ENCODE data around the gene FNIP2.

FNIP2 gene

DNA sequence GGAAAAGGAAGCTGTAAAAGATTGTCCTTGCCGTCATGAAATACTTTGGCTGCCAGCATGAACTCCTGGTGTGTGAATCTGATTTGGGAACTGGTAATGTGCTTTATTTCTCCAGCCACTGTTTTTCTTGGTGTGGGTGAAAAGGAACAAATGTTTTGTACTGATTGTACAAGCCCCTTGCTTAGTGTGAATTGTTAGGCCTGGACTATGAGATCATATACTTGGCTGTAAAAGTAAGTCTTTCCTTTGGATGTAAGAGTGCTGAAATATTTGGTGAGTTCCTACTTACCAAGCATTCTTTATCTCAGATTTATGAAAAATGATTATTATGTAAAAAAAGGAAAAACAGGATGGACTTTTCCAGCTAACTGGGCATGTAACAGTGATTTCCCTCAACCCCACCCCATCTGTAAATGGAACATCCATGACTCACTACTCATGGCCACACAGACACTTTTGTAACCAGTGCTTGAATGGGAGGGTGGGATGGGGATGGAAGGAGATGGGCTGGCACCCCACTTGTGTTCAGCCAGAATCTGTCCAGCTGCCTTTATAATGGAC is 6.3 kb downstream of the FNIP2 start:
- no peak for DNase-seq (ENCODE audit: low spot score)
- peaks cover 3% of the 10 kb centered on the region for H3K36me3 Mint-ChIP-seq (ENCODE audit: low read depth)
- peaks cover 52% of the 10 kb centered on the region for H3K4me1 Mint-ChIP-seq (ENCODE audit: low read depth)
- H3K27ac Mint-ChIP-seq, result no peak overlapping the region
- no peaks in the 10 kb centered on the region for H3K27me3 Mint-ChIP-seq (ENCODE audit: low read depth)
- H3K9me3 Mint-ChIP-seq, result no peaks in the 10 kb centered on the region
- no peak overlapping the region for H3K4me3 Mint-ChIP-seq

- H3K36me3 Mint-ChIP-seq (ENCODE audit: low read depth), result peaks cover 3% of the 10 kb centered on the region
- no peak for DNase-seq (ENCODE audit: low spot score)
- H3K27me3 Mint-ChIP-seq (ENCODE audit: low read depth), result no peaks in the 10 kb centered on the region
- H3K27ac Mint-ChIP-seq, result no peak overlapping the region
- H3K4me1 Mint-ChIP-seq (ENCODE audit: low read depth), result peaks cover 46% of the 10 kb centered on the region
- no peak overlapping the region for H3K4me3 Mint-ChIP-seq
- no peaks in the 10 kb centered on the region for H3K9me3 Mint-ChIP-seq
Measured at GRCh38 chr4:158776106-158776505, 7.3 kb downstream of the FNIP2 start.

GRCh38 chr4:158777423-158778155 is 8.8 kb downstream of the FNIP2 start:
- peak overlapping the region; percentile 75 for H3K4me3 Mint-ChIP-seq
- no peak for DNase-seq (ENCODE audit: low spot score)
- peaks cover 44% of the 10 kb centered on the region for H3K4me1 Mint-ChIP-seq (ENCODE audit: low read depth)
- H3K27ac Mint-ChIP-seq, result peak overlapping the region; percentile 66
- H3K36me3 Mint-ChIP-seq (ENCODE audit: low read depth), result peaks cover 3% of the 10 kb centered on the region
- H3K27me3 Mint-ChIP-seq (ENCODE audit: low read depth), result no peaks in the 10 kb centered on the region
- no peaks in the 10 kb centered on the region for H3K9me3 Mint-ChIP-seq

- H3K4me1 Mint-ChIP-seq (ENCODE audit: low read depth), result peaks cover 44% of the 10 kb centered on the region
- H3K27ac Mint-ChIP-seq, result peak overlapping the region; percentile 66
- peak overlapping the region; percentile 75 for H3K4me3 Mint-ChIP-seq
- H3K9me3 Mint-ChIP-seq, result no peaks in the 10 kb centered on the region
- DNase-seq (ENCODE audit: low spot score), result peak; percentile 21
- no peaks in the 10 kb centered on the region for H3K27me3 Mint-ChIP-seq (ENCODE audit: low read depth)
- no peaks in the 10 kb centered on the region for H3K36me3 Mint-ChIP-seq (ENCODE audit: low read depth)
Measured at GRCh38 chr4:158778156-158778711, 9.4 kb downstream of the FNIP2 start.

- Mint-ChIP-seq H3K36me3 (ENCODE audit: low read depth) (no peaks in the 10 kb centered on the region), H3K27ac (no peak overlapping the region), H3K4me1 (ENCODE audit: low read depth) (peaks cover 47% of the 10 kb centered on the region)
Measured at GRCh38 chr4:158778712-158779111, 9.9 kb downstream of the FNIP2 start.

GRCh38 chr4:158781963-158782362 is 13.1 kb downstream of the FNIP2 start:
- Mint-ChIP-seq H3K27ac (no peak overlapping the region), H3K4me3 (no peak overlapping the region), H3K27me3 (ENCODE audit: low read depth) (no peaks in the 10 kb centered on the region), H3K36me3 (ENCODE audit: low read depth) (no peaks in the 10 kb centered on the region), H3K9me3 (no peaks in the 10 kb centered on the region), H3K4me1 (ENCODE audit: low read depth) (peaks cover 40% of the 10 kb centered on the region)
- no peak for DNase-seq (ENCODE audit: low spot score)

More at GRCh38 chr4:158778712-158779111, 9.9 kb downstream of the FNIP2 start:
- Mint-ChIP-seq H3K9me3 (no peaks in the 10 kb centered on the region), H3K27me3 (ENCODE audit: low read depth) (no peaks in the 10 kb centered on the region), H3K4me3 (no peak overlapping the region)
- no peak for DNase-seq (ENCODE audit: low spot score)

- H3K27ac Mint-ChIP-seq, result no peak overlapping the region
- DNase-seq (ENCODE audit: low spot score), result no peak
- H3K36me3 Mint-ChIP-seq (ENCODE audit: low read depth), result no peaks in the 10 kb centered on the region
- H3K4me1 Mint-ChIP-seq (ENCODE audit: low read depth), result peaks cover 37% of the 10 kb centered on the region
- H3K4me3 Mint-ChIP-seq, result no peak overlapping the region
- no peaks in the 10 kb centered on the region for H3K27me3 Mint-ChIP-seq (ENCODE audit: low read depth)
- no peaks in the 10 kb centered on the region for H3K9me3 Mint-ChIP-seq
Measured at GRCh38 chr4:158782551-158783360, 13.9 kb downstream of the FNIP2 start.

DNA sequence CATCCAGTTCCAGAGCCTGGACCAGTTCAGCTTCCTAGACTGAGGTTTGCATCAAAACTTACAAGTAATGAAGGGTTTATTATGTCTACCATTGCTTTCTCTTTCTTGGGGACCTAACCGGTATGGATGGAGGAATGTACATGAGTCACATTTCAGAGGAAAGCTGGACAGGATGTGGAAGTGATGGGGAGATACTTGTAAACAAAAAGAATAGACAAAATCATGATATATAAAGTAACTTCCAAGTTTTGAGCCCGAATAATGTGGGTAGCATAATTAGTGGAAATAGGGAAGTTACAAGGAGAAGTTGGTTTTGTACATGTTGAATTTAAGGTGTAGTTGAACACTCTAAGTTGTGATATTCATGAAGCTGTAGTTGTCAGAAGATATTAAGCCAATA is 15.0 kb downstream of the FNIP2 start:
- DNase-seq (ENCODE audit: low spot score), result no peak
- H3K36me3 Mint-ChIP-seq (ENCODE audit: low read depth), result no peaks in the 10 kb centered on the region
- H3K9me3 Mint-ChIP-seq, result no peaks in the 10 kb centered on the region
- H3K27me3 Mint-ChIP-seq (ENCODE audit: low read depth), result no peaks in the 10 kb centered on the region
- no peak overlapping the region for H3K27ac Mint-ChIP-seq
- H3K4me1 Mint-ChIP-seq (ENCODE audit: low read depth), result peaks cover 30% of the 10 kb centered on the region
- H3K4me3 Mint-ChIP-seq, result no peak overlapping the region

GRCh38 chr4:158785718-158786117 is 16.9 kb downstream of the FNIP2 start:
- Mint-ChIP-seq H3K9me3 (no peaks in the 10 kb centered on the region), H3K4me3 (no peak overlapping the region), H3K36me3 (ENCODE audit: low read depth) (no peaks in the 10 kb centered on the region), H3K27me3 (ENCODE audit: low read depth) (no peaks in the 10 kb centered on the region), H3K27ac (no peak overlapping the region), H3K4me1 (ENCODE audit: low read depth) (peaks cover 24% of the 10 kb centered on the region)
- no peak for DNase-seq (ENCODE audit: low spot score)

GRCh38 chr4:158786121-158786601 is 17.3 kb downstream of the FNIP2 start:
- H3K4me1 Mint-ChIP-seq (ENCODE audit: low read depth), result peaks cover 22% of the 10 kb centered on the region
- no peak for DNase-seq (ENCODE audit: low spot score)
- no peak overlapping the region for H3K27ac Mint-ChIP-seq
- no peaks in the 10 kb centered on the region for H3K9me3 Mint-ChIP-seq
- no peaks in the 10 kb centered on the region for H3K27me3 Mint-ChIP-seq (ENCODE audit: low read depth)
- H3K4me3 Mint-ChIP-seq, result no peak overlapping the region
- no peaks in the 10 kb centered on the region for H3K36me3 Mint-ChIP-seq (ENCODE audit: low read depth)

- Mint-ChIP-seq H3K4me1 (ENCODE audit: low read depth) (peaks cover 22% of the 10 kb centered on the region), H3K27ac (no peak overlapping the region), H3K36me3 (ENCODE audit: low read depth) (no peaks in the 10 kb centered on the region), H3K4me3 (no peak overlapping the region), H3K27me3 (ENCODE audit: low read depth) (no peaks in the 10 kb centered on the region), H3K9me3 (no peaks in the 10 kb centered on the region)
- DNase-seq (ENCODE audit: low spot score), result no peak
Measured at GRCh38 chr4:158786955-158787354, 18.1 kb downstream of the FNIP2 start.

DNA sequence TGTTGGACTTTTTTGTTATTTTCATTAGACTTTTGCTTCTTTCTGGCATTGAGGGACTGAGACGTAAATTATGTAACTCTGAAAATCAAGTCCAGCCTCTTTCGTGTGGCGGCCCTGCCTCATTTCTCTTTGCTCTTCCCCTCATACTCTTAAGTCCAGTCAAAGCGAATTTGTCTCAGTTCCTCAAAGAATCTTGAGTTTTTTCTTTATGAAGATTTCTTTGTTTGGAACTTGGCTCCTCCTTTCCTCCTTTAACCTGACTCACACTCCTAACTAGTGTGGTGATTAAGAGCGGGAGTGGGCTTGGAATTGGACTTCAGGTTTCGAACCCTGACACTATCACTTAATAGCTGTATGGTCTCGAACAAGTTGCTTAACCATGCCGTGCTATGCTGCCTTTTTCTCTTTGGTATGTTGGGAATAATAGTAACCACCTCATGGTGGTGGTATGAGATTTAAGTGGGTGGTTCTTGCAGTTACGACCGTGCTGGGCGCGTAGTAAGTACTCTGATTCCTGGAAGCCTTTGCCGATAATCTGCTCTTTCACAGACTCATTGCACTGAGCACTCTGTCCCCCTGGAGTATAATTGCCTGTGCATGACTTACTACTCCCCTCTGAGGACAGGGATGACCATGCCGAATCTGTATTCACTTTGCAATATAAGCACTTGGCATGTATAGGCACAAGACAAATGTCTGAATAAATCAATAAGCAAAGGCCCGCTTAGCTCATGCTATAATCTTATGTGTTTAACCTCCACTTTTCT is 19.1 kb downstream of the FNIP2 start:
- H3K4me3 Mint-ChIP-seq, result no peak overlapping the region
- H3K9me3 Mint-ChIP-seq, result no peaks in the 10 kb centered on the region
- H3K4me1 Mint-ChIP-seq (ENCODE audit: low read depth), result peaks cover 17% of the 10 kb centered on the region

DNA sequence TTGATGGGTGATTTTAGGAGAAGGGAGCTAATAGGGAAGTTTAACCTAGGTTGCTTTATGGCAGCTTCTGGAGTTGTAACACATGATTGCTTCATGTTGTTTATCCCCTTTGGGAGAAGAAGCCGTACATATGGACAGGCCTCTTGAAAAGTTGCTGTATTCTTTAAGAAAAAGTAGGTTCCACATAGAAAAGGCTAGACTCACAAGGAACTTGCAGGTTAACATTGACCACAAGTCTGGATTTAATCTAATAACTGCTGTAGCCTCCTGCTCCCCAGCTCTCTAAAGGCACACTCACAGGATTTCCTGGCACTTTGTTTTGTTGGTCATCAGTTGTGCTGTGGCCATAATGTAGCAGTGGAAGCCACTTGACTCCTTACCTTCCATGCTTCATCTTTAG is 19.7 kb downstream of the FNIP2 start:
- H3K27me3 Mint-ChIP-seq (ENCODE audit: low read depth), result no peaks in the 10 kb centered on the region
- peaks cover 12% of the 10 kb centered on the region for H3K4me1 Mint-ChIP-seq (ENCODE audit: low read depth)

More for the DNA sequence above, 19.1 kb downstream of the FNIP2 start:
- no peak overlapping the region for H3K27ac Mint-ChIP-seq
- H3K27me3 Mint-ChIP-seq (ENCODE audit: low read depth), result no peaks in the 10 kb centered on the region
- no peaks in the 10 kb centered on the region for H3K36me3 Mint-ChIP-seq (ENCODE audit: low read depth)
- no peak for DNase-seq (ENCODE audit: low spot score)

More for the DNA sequence above, 19.7 kb downstream of the FNIP2 start:
- no peaks in the 10 kb centered on the region for H3K9me3 Mint-ChIP-seq
- DNase-seq (ENCODE audit: low spot score), result no peak
- H3K27ac Mint-ChIP-seq, result no peak overlapping the region
- no peaks in the 10 kb centered on the region for H3K36me3 Mint-ChIP-seq (ENCODE audit: low read depth)
- H3K4me3 Mint-ChIP-seq, result no peak overlapping the region
